Mesothelial cell of epicardium (in vitro differentiated cells): ENCODE data around the gene KCNK17. TPM values are rescaled to one million over a fixed set of nuclear protein-coding genes. Genes with fewer than 3 reads are reported as not detected.

Source experiments
- total RNA-seq: library from RNA; stranded (reverse); gene quantifications from 3 replicates; pipeline ENCODE4 v1.2.1, GENCODE V29; 2021

Gene KCNK17
- total RNA-seq, 1 donor from 2014 or later, result not detected

Other genes starting within 250 kb of the KCNK17 start
- 14.2 to 15.2 TPM (median 15.0 TPM) in 3 replicates for gene SAYSD1, start 199.2 kb downstream of the KCNK17 start, total RNA-seq
- gene KCNK5, start 84.9 kb downstream of the KCNK17 start, total RNA-seq, result 2.5 to 2.9 TPM (median 2.7 TPM) in 3 replicates
- not detected in 3 replicates for gene KCNK16, start 8.3 kb upstream of the KCNK17 start, total RNA-seq